Measurements from ENCODE around the gene CAPN8.
"Not testable (repeated sequence)": the region's sequence is repeated elsewhere in the genome, so short reads cannot be mapped to it uniquely, and the experiment has no call there.

The CAPN8 gene

GRCh38 chr1:223520200-223520599 lies 145.3 kb downstream of the CAPN8 start:
- H3K4me3 ChIP-seq (replicated peaks; ENCODE audit: low read depth, low read length) = no peak overlapping the region
- TF ChIP-seq CTCF (IDR thresholded peaks at IDR 0.05; ENCODE audit: insufficient read depth, low read length, poor library complexity, severe bottlenecking) = no peak
- no peaks in the 10 kb centered on the region for H3K27me3 ChIP-seq (replicated peaks; ENCODE audit: control insufficient read depth, insufficient read depth, low read length)
- H3K36me3 ChIP-seq (ENCODE audit: control insufficient read depth, insufficient read depth, low read length) = no peaks in the 10 kb centered on the region
- no peak for DNase-seq (ENCODE audit: extremely low read depth, insufficient read length)

DNA sequence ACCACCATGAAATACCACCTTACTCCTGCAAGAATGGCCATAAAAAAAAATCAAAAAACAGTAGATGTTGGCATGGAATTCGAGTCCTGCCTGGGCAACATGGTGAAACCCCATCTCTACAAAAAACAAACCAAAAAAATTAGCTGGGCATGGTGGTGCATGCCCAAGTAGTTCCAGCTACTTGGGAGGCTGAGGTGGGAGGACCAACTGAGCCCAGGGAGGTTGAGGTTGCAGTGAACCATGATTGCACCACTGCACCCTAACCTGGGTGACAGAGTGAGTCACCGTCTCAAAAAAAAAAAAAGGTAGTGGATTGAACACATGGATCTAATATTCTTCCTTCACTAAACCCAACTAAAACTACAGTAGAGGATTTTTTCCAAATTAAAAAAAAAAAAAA lies 146.4 kb downstream of the CAPN8 start:
- no peak for TF ChIP-seq CTCF (IDR thresholded peaks at IDR 0.05; ENCODE audit: insufficient read depth, low read length, poor library complexity, severe bottlenecking)
- Histone ChIP-seq H3K27me3 (replicated peaks; ENCODE audit: control insufficient read depth, insufficient read depth, low read length) (no peaks in the 10 kb centered on the region), H3K36me3 (ENCODE audit: control insufficient read depth, insufficient read depth, low read length) (no peaks in the 10 kb centered on the region), H3K4me3 (replicated peaks; ENCODE audit: low read depth, low read length) (no peak overlapping the region)
- no peak for DNase-seq (ENCODE audit: extremely low read depth, insufficient read length)

GRCh38 chr1:223518553-223518952 lies 146.9 kb downstream of the CAPN8 start:
- not testable (repeated sequence) for H3K36me3 ChIP-seq (ENCODE audit: control insufficient read depth, insufficient read depth, low read length); DNase-seq (ENCODE audit: extremely low read depth, insufficient read length); H3K4me3 ChIP-seq (replicated peaks; ENCODE audit: low read depth, low read length); H3K27me3 ChIP-seq (replicated peaks; ENCODE audit: control insufficient read depth, insufficient read depth, low read length)

DNA sequence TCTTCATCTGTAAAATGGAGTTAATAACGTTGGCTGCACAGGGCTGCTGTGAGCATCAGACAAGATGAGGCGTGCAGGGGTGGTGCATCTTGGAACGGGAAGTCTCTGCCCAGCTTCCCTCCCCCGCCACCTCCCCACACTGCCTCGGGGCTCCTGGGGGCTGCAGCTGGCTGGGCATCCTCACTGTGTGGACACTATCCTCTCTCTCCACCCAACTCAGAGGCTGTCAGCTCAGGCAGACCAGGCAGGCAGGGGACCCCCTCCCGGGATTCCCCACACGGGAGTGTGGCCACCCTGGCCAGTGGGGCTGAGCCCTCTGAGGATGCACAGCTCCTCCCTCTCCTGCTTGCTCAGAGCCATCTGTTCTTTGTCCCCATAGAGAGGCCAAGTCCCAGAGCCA lies 149.6 kb downstream of the CAPN8 start:
- Histone ChIP-seq H3K4me3 (replicated peaks; ENCODE audit: low read depth, low read length) (no peak overlapping the region), H3K36me3 (ENCODE audit: control insufficient read depth, insufficient read depth, low read length) (no peaks in the 10 kb centered on the region), H3K27me3 (replicated peaks; ENCODE audit: control insufficient read depth, insufficient read depth, low read length) (no peaks in the 10 kb centered on the region; the same call in 1 of the 2 replicates)
- TF ChIP-seq CTCF (IDR thresholded peaks at IDR 0.05; ENCODE audit: insufficient read depth, low read length, poor library complexity, severe bottlenecking) = no peak
- DNase-seq (ENCODE audit: extremely low read depth, insufficient read length) = no peak

DNA sequence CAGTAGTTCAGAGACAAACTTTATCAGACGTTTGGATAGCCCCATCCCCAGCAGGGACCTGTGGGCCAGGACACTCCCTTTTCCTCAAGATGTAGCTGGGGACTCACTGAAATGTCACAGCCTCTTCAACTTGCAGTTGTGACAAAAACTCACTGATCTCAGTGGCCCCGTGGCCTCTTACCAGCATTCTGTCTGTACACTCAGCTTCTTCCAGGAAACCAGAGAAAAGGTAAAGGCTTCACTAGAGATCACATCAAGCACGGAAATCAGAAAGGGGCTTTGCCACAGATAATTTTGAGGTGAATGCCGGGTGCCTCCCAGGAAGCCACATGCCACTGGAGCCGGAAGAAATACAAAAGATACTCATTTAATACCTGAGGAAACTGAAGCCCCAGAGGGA lies 150.1 kb downstream of the CAPN8 start:
- no peak for DNase-seq (ENCODE audit: extremely low read depth, insufficient read length)
- no peaks in the 10 kb centered on the region; the same call in 1 of the 2 replicates for H3K27me3 ChIP-seq (replicated peaks; ENCODE audit: control insufficient read depth, insufficient read depth, low read length)
- H3K36me3 ChIP-seq (ENCODE audit: control insufficient read depth, insufficient read depth, low read length) = no peaks in the 10 kb centered on the region
- no peak for TF ChIP-seq CTCF (IDR thresholded peaks at IDR 0.05; ENCODE audit: insufficient read depth, low read length, poor library complexity, severe bottlenecking)
- H3K4me3 ChIP-seq (replicated peaks; ENCODE audit: low read depth, low read length) = no peak overlapping the region

DNA sequence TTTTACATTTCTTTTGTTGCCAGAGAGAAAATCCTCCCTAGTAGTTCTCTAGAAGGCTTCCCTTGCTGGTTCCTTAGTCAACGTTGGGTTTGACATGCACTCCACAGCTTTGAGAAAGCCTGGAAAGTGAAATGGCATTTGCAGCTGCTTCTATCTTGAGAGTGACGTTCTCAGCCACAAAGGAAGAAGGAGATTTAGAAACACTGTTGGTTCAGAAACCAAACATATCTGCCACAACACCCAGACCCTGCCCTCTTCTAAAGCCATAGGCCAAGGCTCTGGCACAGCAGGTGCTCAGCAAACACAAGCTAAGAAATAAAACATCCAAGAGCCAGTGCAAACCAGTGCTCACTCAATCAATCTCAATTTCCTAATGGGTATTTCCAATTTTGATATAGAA lies 150.9 kb downstream of the CAPN8 start:
- no peak overlapping the region for H3K4me3 ChIP-seq (replicated peaks; ENCODE audit: low read depth, low read length)
- TF ChIP-seq CTCF (IDR thresholded peaks at IDR 0.05; ENCODE audit: insufficient read depth, low read length, poor library complexity, severe bottlenecking) = no peak
- H3K36me3 ChIP-seq (ENCODE audit: control insufficient read depth, insufficient read depth, low read length) = no peaks in the 10 kb centered on the region
- no peaks in the 10 kb centered on the region; the same call in 1 of the 2 replicates for H3K27me3 ChIP-seq (replicated peaks; ENCODE audit: control insufficient read depth, insufficient read depth, low read length)
- DNase-seq (ENCODE audit: extremely low read depth, insufficient read length) = no peak

All from GM06990 (cell line).